ENCODE data around the gene SLC39A7.

- TF ChIP-seq POLR2A (IDR thresholded peaks at IDR 0.05) (no peak), CTCF (IDR thresholded peaks at IDR 0.05) (no peak)
These were observed 3.4 kb downstream of the SLC39A7 start for GRCh38 chr6:33204165-33204414.

All from thyroid gland (tissue), 4 donors.